ENCODE data around the gene PCDHB5.
"Not testable (repeated sequence)": the region's sequence is repeated elsewhere in the genome, so short reads cannot be mapped to it uniquely, and the experiment has no call there.

The PCDHB5 gene

GRCh38 chr5:141151632-141152031 lies 16.6 kb downstream of the PCDHB5 start:
- not testable (repeated sequence) for DNase-seq (ENCODE audit: low read depth, low spot score)

GRCh38 chr5:141152096-141152495 lies 17.1 kb downstream of the PCDHB5 start:
- DNase-seq (ENCODE audit: low read depth, low spot score) = not testable (repeated sequence)

- no peak for DNase-seq (ENCODE audit: low read depth, low spot score)
Observed at GRCh38 chr5:141155540-141156374, 20.8 kb downstream of the PCDHB5 start.

GRCh38 chr5:141157356-141157755 lies 22.4 kb downstream of the PCDHB5 start:
- not testable (repeated sequence) for DNase-seq (ENCODE audit: low read depth, low spot score)

GRCh38 chr5:141157901-141158300 lies 22.9 kb downstream of the PCDHB5 start:
- DNase-seq (ENCODE audit: low read depth, low spot score) = not testable (repeated sequence)

- DNase-seq (ENCODE audit: low read depth, low spot score) = no peak
Observed at GRCh38 chr5:141172381-141173204, 37.6 kb downstream of the PCDHB5 start, which contains the start of gene PCDHB7. Gene PCDHB7 (plus strand): TSS chr5:141172644. CDS start chr5:141172836, 192 bp downstream.

GRCh38 chr5:141174291-141175104 lies 39.5 kb downstream of the PCDHB5 start:
- DNase-seq (ENCODE audit: low read depth, low spot score) = not testable (repeated sequence)

GRCh38 chr5:141175933-141176332 lies 40.9 kb downstream of the PCDHB5 start:
- no peak for DNase-seq (ENCODE audit: low read depth, low spot score)

- not testable (repeated sequence) for DNase-seq (ENCODE audit: low read depth, low spot score)
Observed at GRCh38 chr5:141177577-141178191, 42.7 kb downstream of the PCDHB5 start, which contains the start of gene PCDHB8. Gene PCDHB8 (plus strand): TSS chr5:141177790. CDS start chr5:141178035, 245 bp downstream.

GRCh38 chr5:141179371-141179770 lies 44.4 kb downstream of the PCDHB5 start:
- DNase-seq (ENCODE audit: low read depth, low spot score) = not testable (repeated sequence)

GRCh38 chr5:141179876-141180275 lies 44.9 kb downstream of the PCDHB5 start:
- not testable (repeated sequence) for DNase-seq (ENCODE audit: low read depth, low spot score)

- no peak for DNase-seq (ENCODE audit: low read depth, low spot score)
Observed at GRCh38 chr5:141180313-141180712, 45.3 kb downstream of the PCDHB5 start.

GRCh38 chr5:141182248-141182647 lies 47.2 kb downstream of the PCDHB5 start, which contains the start of gene PCDHB16:
Gene PCDHB16 (plus strand): TSS chr5:141182387. CDS start chr5:141182560, 173 bp downstream.
- DNase-seq (ENCODE audit: low read depth, low spot score) = no peak

- not testable (repeated sequence) for DNase-seq (ENCODE audit: low read depth, low spot score)
Observed at GRCh38 chr5:141184117-141184855, 49.3 kb downstream of the PCDHB5 start.

GRCh38 chr5:141186897-141187512 lies 52.0 kb downstream of the PCDHB5 start, which contains the start of gene PCDHB9:
Gene PCDHB9 (plus strand): TSS chr5:141187161. CDS start chr5:141187319, 158 bp downstream.
- DNase-seq (ENCODE audit: low read depth, low spot score) = no peak

Measured in activated naive CD8-positive, alpha-beta T cell treated with anti-CD3 and anti-CD28 coated beads, Interleukin-2, amount 50 U/mL, for 16 hours (primary cell).